ENCODE results near the gene CAPN14. TPM values are rescaled to one million over a fixed set of nuclear protein-coding genes. Genes with fewer than 3 reads are reported as not detected.

CAPN14 gene
- total and polyA plus RNA-seq, 12 donors = 0.10 to 0.28 (median 0.11) TPM; not detected in 5

GRCh38 chr2:31263636-31264190, 46.4 kb upstream of the CAPN14 start:
- Histone ChIP-seq H3K27me3 (no peaks in the 10 kb centered on the region), H3K4me3 (no peak overlapping the region), H3K27ac (no peak overlapping the region), H3K9me3 (replicated peaks in 1 of 3) (no peaks in the 10 kb centered on the region), H3K4me1 (replicated peaks in 1 of 2) (no peaks in the 10 kb centered on the region), H3K36me3 (replicated peaks in 1 of 2) (peaks cover 0 to 23% of the 10 kb centered on the region in 2 donors)
- TF ChIP-seq POLR2A (IDR thresholded peaks at IDR 0.05) (no peak), CTCF (IDR thresholded peaks at IDR 0.05) (no peak)
- intact Hi-C loops (cut with DNase I) = no loop called here
- 82 to 100% (median 91%) methylated on average over 3 of the region's 3 CpGs for WGBS, 4 donors
- no peak for DNase-seq

GRCh38 chr2:31260870-31261269, 43.6 kb upstream of the CAPN14 start:
- Histone ChIP-seq H3K27me3 (no peaks in the 10 kb centered on the region), H3K4me1 (replicated peaks in 1 of 2) (no peaks in the 10 kb centered on the region), H3K9me3 (replicated peaks in 1 of 3) (no peaks in the 10 kb centered on the region), H3K36me3 (replicated peaks in 1 of 2) (peaks cover 0 to 23% of the 10 kb centered on the region in 2 donors), H3K27ac (no peak overlapping the region), H3K4me3 (no peak overlapping the region)
- 89 to 100% (median 90%) methylated on average over 1 to 4 of the region's 4 CpGs for WGBS, 4 donors
- no peak for DNase-seq
- TF ChIP-seq POLR2A (IDR thresholded peaks at IDR 0.05) (no peak), CTCF (IDR thresholded peaks at IDR 0.05) (no peak)
- intact Hi-C loops (cut with DNase I) = no loop called here

GRCh38 chr2:31259075-31259474, 41.8 kb upstream of the CAPN14 start:
- peaks cover 0 to 20% of the 10 kb centered on the region in 2 donors for H3K36me3 ChIP-seq (replicated peaks in 1 of 2)
- intact Hi-C loops (cut with DNase I) = no loop called here
- DNase-seq = no peak
- H3K4me1 ChIP-seq (replicated peaks in 1 of 2) = no peaks in the 10 kb centered on the region
- WGBS, 4 donors = 86 to 100% (median 88%) methylated on average over 2 to 3 of the region's 3 CpGs
- no peak for TF ChIP-seq POLR2A (IDR thresholded peaks at IDR 0.05)
- no peak for TF ChIP-seq CTCF (IDR thresholded peaks at IDR 0.05)
- H3K27ac ChIP-seq = no peak overlapping the region
- H3K27me3 ChIP-seq = no peaks in the 10 kb centered on the region
- H3K4me3 ChIP-seq = no peak overlapping the region
- no peaks in the 10 kb centered on the region for H3K9me3 ChIP-seq (replicated peaks in 1 of 3)

GRCh38 chr2:31258351-31258750, 41.0 kb upstream of the CAPN14 start:
- no peak for DNase-seq
- H3K27ac ChIP-seq = no peak overlapping the region
- TF ChIP-seq POLR2A (IDR thresholded peaks at IDR 0.05) (no peak), CTCF (IDR thresholded peaks at IDR 0.05) (no peak)
- H3K36me3 ChIP-seq (replicated peaks in 1 of 2) = peaks cover 0 to 20% of the 10 kb centered on the region in 2 donors
- H3K4me1 ChIP-seq (replicated peaks in 1 of 2) = no peaks in the 10 kb centered on the region
- H3K4me3 ChIP-seq = no peak overlapping the region
- WGBS, 4 donors = 66 to 82% (median 75%) methylated on average over 5 of the region's 5 CpGs
- no peaks in the 10 kb centered on the region for H3K9me3 ChIP-seq (replicated peaks in 1 of 3)
- H3K27me3 ChIP-seq = no peaks in the 10 kb centered on the region
- intact Hi-C loops (cut with DNase I) = no loop called here

Measured in adrenal gland (tissue), 12 donors.